Right renal cortex interstitium (tissue), 3 donors: Measurements from ENCODE around the gene MMRN2. TPM values are rescaled to one million over a fixed set of nuclear protein-coding genes. Genes with fewer than 3 reads are reported as not detected.
A peak's percentile ranks its signal among the peaks of the same experiment; 100 is the strongest.
"Not testable (repeated sequence)": the region's sequence is repeated elsewhere in the genome, so short reads cannot be mapped to it uniquely, and the experiment has no call there.

ENCODE experiments used
- DNase-seq, 3 donors: peaks; one replicate each; pipeline ENCODE4 v3.0.0-alpha.2; 2013; ENCODE audit warnings: low read depth in 3 of 3, low spot score in 2 of 3
- polyA plus RNA-seq, 3 donors: library from polyadenylated mRNA; unstranded; fragments of 120-200 nt; gene quantifications; one replicate each; pipeline ENCODE4 v1.2.1, GENCODE V29; 2013; ENCODE audit not compliant: insufficient read length in 3 of 3

MMRN2 gene
- polyA plus RNA-seq: 10 to 100 TPM; 23.4 to 26.1 (median 24.0) TPM

DNA sequence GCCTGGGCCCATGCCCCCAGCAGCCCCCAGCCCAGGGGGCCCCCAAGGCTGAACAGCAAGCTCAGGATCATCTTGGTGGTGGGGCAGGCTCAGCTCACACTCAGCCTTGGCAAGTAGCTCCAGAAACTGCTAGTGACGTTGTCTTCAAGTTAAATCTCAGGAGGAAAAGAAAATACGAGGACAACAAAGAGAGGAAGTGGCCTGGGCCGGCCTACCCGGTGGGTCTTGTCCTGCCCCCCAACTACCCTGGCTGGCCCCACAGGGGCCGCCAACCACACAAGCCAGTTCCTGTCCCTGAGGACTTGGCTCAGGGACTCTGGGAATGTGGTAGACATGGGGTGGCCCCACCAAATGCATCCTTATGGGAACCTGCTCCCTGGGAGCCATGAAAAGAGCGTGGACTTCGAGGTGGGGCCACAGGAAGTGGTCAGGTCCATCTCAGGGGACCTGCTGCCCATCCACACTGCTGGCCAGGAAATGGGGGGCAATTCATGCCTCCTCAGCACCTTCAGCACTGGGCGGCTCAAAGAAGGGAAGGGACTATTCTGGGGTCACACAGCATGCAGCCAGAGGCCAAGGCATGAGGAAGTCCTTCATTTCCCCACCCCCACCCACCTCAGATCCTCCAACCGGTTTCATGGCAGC lies at the start of gene MMRN2:
TSS of gene MMRN2 (minus strand) at position 145 of the 645 bp plus-strand sequence. CDS start at position 71, 74 bp downstream.
- DNase-seq: no peak

DNA sequence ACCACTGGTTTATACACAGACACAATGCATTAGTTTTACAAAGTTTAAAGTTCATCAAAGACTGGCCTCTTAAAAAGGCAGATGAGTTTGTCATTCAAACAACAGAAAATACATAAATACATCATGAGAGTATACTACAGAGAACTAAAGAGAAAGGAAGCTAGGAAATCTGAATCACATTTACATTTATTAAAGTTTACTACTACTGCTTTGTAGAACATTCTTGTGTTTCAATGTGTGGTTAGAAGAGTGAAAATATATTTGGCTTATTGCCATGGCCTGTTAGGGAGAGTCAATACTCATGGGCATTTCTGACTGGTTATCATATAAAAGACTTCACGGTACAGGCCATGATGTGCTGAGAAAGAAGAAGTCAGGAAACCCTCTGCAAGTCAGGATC lies 49.7 kb upstream of the MMRN2 start:
- not testable (repeated sequence) for DNase-seq

DNA sequence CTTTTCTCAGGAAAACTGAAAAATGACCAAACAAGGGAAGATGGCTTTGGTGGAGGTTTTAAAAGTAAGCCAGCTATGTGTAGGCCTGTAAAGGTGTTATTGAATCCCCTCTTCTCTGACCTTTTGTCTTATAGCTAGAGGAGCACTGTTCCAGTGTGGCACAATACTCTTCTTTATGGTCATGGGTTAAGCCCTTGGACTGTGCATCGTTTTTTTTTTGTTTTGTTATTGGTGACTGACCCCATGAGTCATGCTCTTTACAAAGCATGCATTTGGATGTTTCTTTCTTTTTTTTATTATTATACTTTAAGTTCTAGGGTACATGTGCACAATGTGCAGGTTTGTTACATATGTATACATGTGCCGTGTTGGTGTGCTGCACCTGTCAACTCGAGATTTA lies 43.1 kb upstream of the MMRN2 start:
- no peak for DNase-seq

GRCh38 chr10:86999802-87000403 lies 42.5 kb upstream of the MMRN2 start:
- DNase-seq: not testable (repeated sequence)

- no peak for DNase-seq
These were observed 35.5 kb upstream of the MMRN2 start for GRCh38 chr10:86992929-86993328.

DNA sequence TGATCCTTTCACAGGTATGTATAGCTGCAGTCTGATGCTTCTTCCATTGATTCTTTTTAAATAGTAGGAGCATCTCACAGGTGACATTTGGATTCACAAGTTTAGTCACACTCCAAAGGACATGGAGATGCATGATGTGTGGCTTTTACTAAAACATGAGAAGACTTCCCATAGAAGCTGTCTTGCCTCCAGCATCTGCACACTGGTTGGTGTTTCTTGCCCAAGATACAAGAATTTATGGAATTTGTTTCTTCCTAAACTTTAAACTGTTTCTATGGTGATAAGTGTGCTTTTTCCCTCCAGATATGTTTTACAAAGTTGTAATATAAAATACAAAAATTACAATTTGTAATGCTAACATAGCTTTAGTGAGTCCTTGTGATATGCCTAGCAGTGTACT lies 35.0 kb upstream of the MMRN2 start:
- DNase-seq: no peak

GRCh38 chr10:86991362-86991761 lies 33.9 kb upstream of the MMRN2 start:
- not testable (repeated sequence) for DNase-seq

DNA sequence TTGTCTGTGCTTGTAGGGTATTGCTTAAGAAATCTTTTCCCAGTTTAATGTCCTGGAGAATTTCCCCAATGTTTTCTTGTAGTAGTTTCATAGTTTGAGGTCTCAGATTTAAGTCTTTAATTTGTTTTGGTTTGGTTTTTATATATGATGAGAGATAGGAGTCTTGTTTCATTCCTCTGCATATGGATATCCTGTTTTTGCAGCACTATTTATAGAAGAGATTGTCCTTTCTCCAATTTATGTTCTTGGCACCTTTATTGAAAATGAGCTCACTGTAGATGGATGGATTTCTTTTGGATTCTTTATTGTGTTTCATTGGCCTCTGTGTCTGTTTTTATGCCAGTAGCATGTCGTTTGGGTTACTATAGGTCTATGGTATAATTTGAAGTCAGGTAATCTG lies 31.1 kb upstream of the MMRN2 start:
- no peak for DNase-seq

DNA sequence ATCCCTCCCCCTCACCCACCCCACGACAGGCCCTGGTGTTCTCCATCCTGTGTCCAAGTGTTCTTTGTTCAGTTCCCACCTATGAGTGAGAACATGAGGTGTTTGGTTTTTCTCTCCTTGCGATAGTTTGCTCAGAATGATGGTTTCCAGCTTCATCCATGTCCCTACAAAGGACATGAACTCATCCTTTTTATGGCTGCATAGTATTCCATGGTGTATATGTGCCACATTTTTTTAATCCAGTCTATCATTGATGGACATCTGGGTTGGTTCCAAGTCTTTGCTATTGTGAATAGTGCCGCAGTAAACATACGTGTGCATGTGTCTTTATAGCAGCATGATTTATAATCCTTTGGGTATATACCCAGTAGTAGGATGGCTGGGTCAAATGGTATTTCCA lies 27.1 kb upstream of the MMRN2 start:
- not testable (repeated sequence) for DNase-seq

GRCh38 chr10:86981716-86982115 lies 24.3 kb upstream of the MMRN2 start:
- DNase-seq: no peak

GRCh38 chr10:86981020-86981419 lies 23.6 kb upstream of the MMRN2 start:
- not testable (repeated sequence) for DNase-seq

GRCh38 chr10:86979977-86980448 lies 22.6 kb upstream of the MMRN2 start:
- DNase-seq: no peak

DNA sequence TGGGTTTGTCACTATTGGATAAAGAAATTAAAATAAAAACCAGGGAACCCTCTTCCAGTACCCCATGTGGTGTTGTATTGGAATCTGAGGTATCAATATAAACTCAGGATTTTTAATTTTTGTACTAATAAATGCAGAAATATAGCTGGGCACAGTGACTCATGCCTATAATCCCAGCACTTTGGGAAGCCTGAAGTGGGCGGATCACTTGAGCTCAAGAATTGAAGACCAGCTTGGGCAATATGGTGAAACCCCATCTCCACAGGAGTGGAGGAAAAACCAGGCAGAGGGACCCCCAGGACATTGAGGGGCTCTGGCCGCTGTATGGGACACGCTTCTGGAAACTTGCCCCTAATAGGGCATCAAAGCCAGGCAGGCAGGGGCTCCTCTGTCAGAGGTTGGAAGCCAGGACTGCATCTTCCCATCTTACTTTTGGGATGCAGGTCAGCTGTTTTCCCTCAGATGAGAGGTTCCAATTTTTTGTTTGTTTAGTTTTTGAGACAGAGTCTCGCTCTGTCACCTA lies 21.9 kb upstream of the MMRN2 start:
- DNase-seq: no peak

GRCh38 chr10:86978457-86978856 lies 21.0 kb upstream of the MMRN2 start:
- DNase-seq: not testable (repeated sequence)

- no peak for DNase-seq
These were observed 19.1 kb upstream of the MMRN2 start for GRCh38 chr10:86976362-86977056.

- DNase-seq: no peak
These were observed 17.1 kb upstream of the MMRN2 start for GRCh38 chr10:86974484-86974883.

DNA sequence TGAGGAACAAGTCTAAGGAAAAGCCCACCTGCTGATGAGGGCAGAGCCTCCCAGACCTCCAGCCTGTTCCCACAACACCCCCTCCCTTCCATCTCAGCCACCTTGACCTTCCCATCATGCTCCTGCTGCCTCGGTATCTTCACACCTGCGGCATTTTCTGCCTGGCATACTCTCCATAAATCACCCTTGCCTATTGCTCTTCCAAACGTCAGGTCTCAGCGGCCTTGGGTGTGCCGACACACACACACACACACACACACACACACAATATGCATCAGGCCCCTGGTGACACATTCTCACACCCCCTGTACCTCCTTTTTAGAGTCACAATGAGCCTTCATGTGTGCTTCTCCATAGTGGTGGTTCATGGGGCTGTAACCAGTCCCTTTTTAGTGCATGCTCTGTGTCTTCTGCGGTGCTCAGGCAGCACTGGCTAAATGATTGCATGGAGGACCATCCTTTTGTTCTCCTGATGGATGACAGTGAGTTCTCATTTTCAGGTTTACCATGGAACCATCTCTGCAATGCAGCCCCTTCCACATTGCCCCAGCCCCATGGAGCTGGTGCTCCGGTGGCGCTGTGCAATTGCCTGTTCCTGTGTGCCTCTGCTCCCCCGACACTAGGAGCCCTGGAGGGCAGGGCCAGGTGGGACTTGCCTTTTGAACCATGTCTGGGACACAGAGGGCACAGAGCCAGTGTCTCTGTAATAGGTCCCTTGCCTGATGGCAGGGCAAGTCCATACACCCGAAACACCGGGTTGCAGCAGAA lies 15.4 kb upstream of the MMRN2 start:
- no peak for DNase-seq

DNA sequence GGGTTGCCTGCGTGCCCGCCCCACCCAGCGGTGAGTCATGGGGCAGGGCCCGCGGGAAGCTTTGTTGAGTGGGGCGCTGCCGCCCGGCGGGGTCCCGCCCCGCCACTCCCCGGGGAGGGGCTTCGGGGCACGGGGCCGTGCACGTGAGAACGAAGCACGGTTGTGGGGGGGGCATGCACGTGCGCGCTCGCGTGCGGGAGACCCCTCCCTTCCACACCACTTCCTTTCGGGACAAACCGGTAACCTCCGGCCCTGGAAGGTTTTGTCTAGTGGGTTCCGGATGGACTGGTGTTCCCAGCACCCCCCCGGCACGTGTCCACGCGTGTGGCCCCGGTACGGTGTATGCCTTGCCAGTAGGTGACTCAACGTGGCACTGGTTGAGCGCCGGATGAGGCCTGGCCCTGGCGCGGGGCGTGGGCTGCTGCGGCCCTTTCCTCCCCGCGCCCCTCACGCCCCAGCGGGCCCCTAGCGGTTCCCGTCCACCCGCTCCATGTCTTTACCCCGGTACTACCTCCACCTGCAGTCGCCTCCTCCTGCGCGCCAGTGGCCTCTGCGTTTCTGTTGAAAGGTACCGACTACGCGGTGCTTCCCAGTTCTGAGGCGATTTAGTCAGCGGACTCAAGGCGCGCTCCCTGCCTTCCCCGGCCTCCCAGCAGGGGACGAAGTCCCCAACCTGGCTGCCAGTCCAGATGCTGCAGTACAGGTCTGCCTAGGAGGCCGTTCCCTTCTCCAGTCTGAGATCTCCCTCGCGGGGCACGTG lies 14.0 kb upstream of the MMRN2 start:
- DNase-seq: peak in 1 of 3 donors; percentile 44

- no peak for DNase-seq
These were observed 13.5 kb upstream of the MMRN2 start for GRCh38 chr10:86970982-86971231.
